HG03175 (cell line): ENCODE data around the gene ATP11A.

Source experiments
- ATAC-seq: cut with Tn5 transposase; IDR thresholded peaks from one replicate; pipeline ENCODE4 v1.9.1; 2021; ENCODE audit warnings: mild to moderate bottlenecking, moderate library complexity; ENCODE audit not compliant: unreplicated experiment

The ATP11A gene

GRCh38 chr13:112756511-112756966, 66.7 kb downstream of the ATP11A start:
- ATAC-seq, result no peak

GRCh38 chr13:112756967-112757758, 67.3 kb downstream of the ATP11A start:
- ATAC-seq, result no peak

- ATAC-seq, result no peak
Measured at GRCh38 chr13:112757759-112758086, 67.9 kb downstream of the ATP11A start.

GRCh38 chr13:112759053-112759452, 69.2 kb downstream of the ATP11A start:
- ATAC-seq, result no peak

GRCh38 chr13:112759827-112760226, 70.0 kb downstream of the ATP11A start:
- ATAC-seq, result no peak

- ATAC-seq, result no peak
Measured at GRCh38 chr13:112760435-112760834, 70.6 kb downstream of the ATP11A start.

GRCh38 chr13:112760931-112761330, 71.1 kb downstream of the ATP11A start:
- ATAC-seq, result no peak

- ATAC-seq, result no peak
Measured at GRCh38 chr13:112761701-112762689, 72.2 kb downstream of the ATP11A start.

- no peak for ATAC-seq
Measured at GRCh38 chr13:112762690-112763080, 72.8 kb downstream of the ATP11A start.

- ATAC-seq, result no peak
Measured at GRCh38 chr13:112764028-112764427, 74.2 kb downstream of the ATP11A start.

GRCh38 chr13:112764864-112765561, 75.2 kb downstream of the ATP11A start:
- no peak for ATAC-seq

- no peak for ATAC-seq
Measured at GRCh38 chr13:112765731-112766130, 75.9 kb downstream of the ATP11A start.

- ATAC-seq, result no peak
Measured at GRCh38 chr13:112766336-112766735, 76.5 kb downstream of the ATP11A start.

- ATAC-seq, result peak; percentile 60
Measured at GRCh38 chr13:112767506-112768471, 78.0 kb downstream of the ATP11A start.

GRCh38 chr13:112768795-112769481, 79.1 kb downstream of the ATP11A start:
- ATAC-seq, result peak; percentile 55

- no peak for ATAC-seq
Measured at GRCh38 chr13:112769615-112770014, 79.8 kb downstream of the ATP11A start.

GRCh38 chr13:112770504-112770903, 80.7 kb downstream of the ATP11A start:
- no peak for ATAC-seq

GRCh38 chr13:112771139-112771876, 81.5 kb downstream of the ATP11A start:
- no peak for ATAC-seq
